ENCODE data around the gene DHCR24.

DNA sequence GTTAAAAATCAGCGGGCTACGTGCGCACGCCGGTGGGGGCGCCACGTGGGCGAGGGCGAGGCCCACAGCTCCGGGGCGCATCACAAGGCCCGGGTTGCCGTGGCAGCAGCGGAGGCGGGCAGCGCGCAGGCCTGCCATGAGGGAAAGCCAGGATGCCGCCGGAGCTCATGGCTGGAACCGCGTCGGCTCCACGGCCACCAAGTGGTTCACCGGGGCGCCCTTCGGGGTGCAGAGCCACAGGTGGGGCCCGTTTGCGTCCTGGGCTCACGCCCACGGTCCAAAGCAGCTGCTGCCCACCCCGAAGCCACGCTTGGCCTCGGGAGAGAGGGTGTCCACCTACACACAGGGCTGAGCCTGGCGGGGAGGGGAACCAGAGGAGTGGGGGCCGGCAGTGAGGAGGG, 81.0 kb downstream of the DHCR24 start:
- TF ChIP-seq RAD21 (IDR thresholded peaks at IDR 0.05; ENCODE audit: low read depth) (no peak), EGR1 (IDR thresholded peaks at IDR 0.05) (no peak), FOXM1 (IDR thresholded peaks at IDR 0.05; ENCODE audit: borderline replicate concordance, low read depth) (no peak), TAF1 (IDR thresholded peaks at IDR 0.05; ENCODE audit: low read depth) (no peak), ZBTB7A (IDR thresholded peaks at IDR 0.05; ENCODE audit: low read depth) (no peak), CREB1 (IDR thresholded peaks at IDR 0.05; ENCODE audit: low read depth) (no peak), REST (IDR thresholded peaks at IDR 0.05; ENCODE audit: low read depth) (no peak), CEBPB (IDR thresholded peaks at IDR 0.05) (no peak)

Data from Ishikawa (cell line).